Ramos (cell line): Measurements from ENCODE around the gene CD58.

Experiments
- in situ Hi-C: fragments of 300-500 bp; cut with MboI; formaldehyde crosslinking; loops from one replicate; pipeline ENCODE4 v1.14.3; 2022; ENCODE audit warnings: low sequenced_read_pairs; ENCODE audit not compliant: unreplicated experiment

Gene CD58

DNA sequence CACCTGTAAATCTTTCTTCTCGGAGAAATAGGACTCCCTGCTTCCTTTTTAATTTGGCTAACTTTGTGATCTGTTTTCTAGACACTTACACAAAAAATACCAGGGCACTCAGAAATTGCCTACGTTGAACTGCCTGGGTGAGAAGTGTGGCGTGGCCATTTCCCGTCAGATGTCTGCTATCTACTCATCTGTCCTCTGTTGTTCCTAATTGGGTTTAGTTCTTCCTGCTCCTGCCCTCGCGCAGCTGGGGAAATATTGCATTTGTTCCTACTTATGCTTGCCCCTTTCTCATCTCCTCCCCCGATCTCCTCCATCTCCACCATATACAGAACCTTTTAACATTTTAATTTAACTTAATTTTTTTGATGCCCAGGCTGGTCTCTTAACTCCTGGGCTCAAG is 55.1 kb downstream of the CD58 start:
- in situ Hi-C loops, result no loop called here

DNA sequence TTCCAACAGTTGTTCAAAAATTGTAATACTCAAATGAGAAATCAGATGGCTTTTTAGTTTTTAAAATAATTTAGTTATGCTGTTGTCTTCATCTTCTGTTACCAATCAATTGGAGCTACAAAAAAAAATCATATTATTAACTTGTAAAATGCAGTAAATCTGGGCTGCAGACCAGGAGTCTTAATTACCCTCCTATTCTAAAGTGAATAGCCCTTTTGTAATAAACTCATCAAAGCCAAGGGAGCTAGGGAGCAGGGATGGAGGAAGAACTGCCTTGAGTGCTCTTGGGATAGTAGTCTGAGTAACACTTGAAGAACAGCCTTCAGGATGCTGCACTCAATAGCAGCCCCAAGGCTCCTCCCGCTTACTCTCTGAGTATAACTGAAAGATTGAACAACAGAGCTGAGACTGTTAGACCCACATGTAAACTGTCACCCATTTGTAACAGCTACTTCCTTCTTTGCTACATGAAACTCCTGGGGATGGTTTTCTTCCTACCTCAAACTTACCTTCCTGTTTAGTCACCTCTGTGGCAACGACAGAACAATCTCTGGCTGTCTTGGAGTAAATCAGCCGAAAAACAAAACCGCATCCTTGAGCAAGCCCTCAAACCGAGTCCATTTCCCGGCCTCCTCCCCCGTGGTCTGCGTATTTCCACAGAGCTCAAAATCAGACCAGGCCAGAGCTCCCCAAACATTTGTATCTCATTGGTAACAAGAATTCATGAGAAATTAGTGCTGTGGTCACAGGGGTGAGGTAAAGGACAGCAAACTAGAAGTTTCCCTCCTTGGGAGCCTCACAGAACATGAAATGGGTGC is 55.9 kb downstream of the CD58 start:
- in situ Hi-C loops, result no loop called here

DNA sequence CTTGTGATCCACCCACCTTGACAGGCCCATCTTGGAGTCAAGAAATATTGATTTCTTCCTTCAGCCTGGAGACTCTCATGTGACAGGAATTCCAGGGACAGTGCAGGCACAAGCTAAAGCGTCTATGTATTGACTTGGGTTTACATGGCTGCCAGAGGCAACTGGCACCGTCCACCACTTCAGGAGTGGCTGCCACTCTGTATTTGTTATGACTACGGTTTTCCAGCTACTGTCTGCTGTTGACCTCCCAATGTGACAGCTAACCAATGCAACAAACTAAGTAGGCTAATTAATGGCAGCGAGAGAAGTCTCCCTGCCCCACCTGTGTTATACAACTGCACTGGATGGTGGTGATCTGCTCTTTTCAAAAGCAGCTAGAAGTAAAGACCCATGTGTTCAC is 56.9 kb downstream of the CD58 start:
- in situ Hi-C loops, result no loop called here

DNA sequence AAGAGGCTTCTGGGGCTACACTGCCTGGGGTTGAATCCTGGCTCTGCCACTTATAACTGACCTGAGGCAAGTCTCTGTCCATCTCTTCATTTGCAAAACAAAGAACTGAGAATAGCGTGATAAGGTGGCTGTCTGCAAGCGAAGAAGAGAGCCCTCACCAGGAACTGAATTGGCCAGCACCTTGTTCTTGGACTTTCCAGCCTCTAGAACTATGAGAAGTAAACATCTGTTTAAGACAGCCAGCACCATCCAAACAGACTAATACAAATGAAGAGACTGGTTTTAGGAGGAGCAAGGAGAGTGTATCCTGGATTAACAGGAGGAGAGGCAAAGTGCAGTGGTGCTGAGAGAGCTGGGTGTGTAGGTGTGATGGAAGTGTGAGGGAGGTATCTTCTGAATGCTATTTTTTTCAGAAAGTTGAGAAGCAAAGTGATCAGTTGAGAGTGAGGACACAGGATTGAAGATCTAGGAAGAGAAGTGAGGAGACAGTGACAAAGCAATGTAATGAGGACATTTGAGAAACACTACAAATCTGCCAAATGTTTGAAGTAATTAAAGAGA is 59.3 kb downstream of the CD58 start:
- in situ Hi-C loops, result no loop called here

DNA sequence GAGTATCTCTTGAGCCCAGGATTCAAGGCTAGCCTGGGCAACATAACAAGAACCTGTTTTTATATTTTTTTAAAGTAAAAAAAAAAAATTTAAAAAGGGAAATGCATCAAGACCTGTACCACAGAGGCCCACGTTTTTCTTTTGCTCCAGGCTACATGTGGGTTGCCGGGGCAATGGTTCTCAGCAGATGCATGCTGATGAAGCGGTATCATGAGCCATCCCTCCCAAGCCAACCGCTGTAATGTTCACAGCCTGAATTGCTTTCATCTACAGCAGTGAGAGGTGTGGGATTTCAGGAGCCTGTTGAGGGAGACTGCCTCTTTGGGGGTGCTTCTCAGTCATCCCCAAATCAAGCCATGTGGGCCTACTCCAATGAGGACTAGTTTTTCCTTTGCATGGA is 60.5 kb downstream of the CD58 start:
- in situ Hi-C loops, result no loop called here

DNA sequence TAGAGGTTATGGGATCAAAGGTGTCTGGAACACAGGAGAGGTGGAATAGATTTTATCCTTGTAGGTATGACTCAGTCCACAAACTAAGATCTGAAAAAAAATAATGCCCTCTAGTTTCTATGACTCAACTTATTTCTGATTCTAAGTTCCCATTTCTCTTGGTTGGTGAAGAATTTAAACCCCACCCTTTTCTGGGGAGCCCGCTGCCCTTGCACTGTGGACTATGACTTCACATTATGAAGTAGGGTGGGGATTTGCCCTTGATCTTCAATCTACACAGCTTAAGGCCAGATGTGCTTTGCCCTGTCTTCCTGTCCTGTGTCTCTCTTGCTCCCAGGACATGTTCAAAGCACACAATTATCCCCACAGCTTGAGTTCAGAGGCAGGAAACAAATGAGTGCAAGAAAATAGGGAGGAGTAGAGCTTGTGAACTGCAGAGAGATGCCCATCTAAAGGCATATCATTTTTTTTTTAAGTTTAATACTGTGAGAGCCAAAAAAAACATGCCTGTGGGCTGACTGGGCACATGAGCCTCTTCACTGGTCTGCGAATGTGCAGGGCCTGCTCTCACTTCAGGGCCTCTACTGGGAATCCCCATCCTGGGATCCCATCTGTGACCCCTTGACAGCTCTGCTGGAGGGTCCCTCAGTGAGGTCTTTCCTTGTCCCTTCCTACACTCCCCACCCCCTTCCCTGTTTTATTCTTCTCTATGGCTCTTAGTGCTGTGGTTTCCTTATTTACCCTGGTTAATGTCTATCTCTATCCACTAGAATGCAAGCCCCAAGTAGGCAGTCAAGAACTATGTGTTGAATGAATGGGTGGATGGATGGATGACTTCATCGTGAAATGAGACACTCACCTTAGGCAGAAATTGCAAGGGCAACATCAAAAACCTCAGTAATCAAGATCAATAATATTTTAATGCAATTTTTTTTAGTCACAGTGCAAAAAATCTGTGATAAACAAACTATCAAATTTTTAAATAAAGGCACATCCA is 61.5 kb downstream of the CD58 start:
- in situ Hi-C loops, result no loop called here

DNA sequence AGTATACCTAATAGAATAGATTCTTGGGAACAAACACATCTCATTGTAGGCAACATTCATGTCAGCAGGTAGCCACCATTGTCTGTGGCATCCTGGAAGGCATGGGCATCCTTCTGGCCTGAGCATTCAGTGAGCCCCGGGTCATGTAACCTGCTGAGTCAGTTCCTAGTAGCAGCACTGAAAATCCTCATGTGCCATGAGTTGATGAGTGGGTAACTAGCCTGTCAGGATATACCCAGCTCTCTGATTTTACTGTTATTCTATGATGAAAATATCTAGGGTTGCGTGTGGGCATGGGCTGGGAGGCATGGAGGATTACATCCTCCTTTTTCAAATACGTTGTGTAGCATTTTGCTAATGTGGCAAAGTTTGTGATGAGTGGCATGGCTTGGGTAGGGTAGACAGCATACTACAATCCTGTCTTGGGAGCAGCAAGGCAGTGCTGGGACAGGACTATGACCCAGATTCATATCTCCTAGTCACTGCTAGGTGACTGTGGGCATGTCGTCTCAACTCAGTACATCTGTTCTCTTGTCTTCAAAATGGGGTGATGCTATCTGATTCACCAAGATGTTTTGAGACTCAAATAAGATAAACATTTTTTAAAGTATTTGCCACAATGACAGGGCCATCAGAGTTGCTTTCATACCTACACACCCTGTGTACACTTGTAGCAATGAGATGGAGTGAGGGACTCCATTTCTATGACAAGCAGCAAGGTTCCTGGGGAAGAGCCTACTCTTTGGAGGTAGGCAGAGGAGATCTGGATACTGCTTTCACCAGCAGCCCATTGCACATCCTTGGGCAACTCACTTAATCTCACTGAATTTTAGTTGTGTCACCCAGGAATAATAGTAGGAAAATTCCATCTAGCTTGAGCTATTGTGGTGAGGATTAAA is 62.5 kb downstream of the CD58 start:
- in situ Hi-C loops, result no loop called here

DNA sequence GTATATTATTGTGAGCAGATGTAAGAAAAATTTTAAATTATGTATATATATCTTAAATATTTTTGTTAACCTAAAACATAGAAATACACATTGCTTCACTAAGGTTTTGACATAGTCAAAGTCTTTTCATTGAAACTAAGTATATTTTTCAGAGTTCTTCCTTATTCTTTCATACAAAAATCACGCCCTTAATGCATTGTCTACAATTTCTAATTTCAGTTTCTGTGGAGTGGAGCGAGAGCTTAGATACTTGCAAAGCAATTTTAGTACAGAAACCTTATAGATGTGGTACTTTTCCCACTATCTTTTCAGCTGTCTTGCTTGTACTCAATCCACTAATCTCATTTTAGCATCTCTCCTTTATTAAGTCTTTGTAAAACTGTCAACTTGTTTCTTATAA is 63.2 kb downstream of the CD58 start:
- in situ Hi-C loops, result no loop called here

DNA sequence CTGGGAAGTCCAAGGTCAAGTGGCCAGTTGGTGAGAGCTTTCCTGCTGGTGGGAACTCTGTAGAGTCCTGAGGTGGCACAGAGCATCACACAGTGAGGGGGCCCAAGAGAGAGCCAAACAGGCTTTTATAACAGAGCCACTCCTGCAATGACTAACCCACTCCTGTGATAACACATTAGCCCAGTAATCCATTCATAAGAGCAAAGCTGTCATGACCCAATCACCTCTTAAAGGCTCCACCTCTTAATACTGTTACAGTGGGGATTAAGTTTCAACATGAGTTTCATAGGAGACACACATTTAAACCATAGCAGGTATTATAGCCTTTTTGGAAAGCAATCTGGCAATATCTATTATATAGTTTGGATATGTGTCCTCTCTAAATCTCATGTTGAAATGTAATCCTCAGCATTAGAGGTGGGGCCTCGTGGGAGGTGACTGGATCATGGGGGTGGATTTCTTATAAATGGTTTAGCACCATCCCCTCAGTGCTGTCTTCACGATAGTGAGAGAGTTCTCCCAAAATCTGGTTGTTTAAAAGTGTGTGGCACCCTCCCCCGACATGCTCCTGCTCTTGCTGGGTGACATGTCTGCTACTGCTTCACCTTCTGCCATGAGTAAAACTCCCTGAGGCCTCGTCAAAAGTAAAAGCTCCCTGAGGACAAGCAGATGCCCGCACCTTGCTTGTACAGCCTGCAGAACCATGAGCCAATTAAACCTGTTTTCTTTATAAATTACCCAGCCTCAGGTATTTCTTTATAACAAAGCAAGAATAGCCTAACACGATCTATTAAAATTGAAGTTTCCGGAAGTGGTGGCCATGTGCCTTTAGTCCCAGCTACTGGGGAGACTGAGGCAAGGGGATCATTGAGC is 64.5 kb downstream of the CD58 start:
- in situ Hi-C loops, result no loop called here

DNA sequence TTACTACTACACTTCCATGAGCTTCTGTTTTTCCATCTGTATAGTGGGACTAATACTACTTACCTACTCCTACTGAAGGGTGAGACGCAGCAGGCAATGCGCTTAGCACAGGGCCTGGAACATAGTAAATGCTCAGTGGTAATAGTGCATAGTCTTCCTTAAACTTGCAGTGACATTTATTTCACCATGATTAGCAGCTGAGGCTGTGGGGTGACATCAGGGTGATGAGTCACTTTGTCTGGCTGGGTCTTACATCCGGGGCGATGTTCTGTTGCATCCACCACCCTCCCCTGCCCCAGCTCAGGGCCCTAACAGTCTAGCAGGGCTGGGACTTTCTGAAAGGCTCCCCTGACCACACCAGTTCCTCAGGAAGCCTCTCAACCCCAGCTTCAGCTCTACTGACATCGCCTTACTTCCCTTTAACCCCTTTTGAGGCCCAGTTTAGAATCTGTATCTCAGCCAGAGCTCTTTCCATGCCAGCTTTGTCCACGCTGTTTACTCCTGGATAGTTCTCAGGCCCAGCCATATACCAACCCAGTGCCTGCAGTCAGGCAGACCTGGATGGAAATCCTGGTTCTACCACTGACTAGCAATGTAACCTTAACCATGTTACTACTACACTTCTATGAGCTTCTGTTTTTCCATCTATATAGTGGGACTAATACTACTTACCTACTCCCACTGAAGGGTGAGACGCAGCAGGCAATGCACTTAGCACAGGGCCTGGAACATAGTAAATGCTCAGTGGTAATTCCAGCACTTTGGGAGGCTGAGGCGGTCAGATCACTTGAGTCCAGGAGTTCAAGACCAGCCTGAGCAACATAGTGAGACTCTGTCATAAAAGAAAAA is 66.3 kb downstream of the CD58 start:
- in situ Hi-C loops, result no loop called here

DNA sequence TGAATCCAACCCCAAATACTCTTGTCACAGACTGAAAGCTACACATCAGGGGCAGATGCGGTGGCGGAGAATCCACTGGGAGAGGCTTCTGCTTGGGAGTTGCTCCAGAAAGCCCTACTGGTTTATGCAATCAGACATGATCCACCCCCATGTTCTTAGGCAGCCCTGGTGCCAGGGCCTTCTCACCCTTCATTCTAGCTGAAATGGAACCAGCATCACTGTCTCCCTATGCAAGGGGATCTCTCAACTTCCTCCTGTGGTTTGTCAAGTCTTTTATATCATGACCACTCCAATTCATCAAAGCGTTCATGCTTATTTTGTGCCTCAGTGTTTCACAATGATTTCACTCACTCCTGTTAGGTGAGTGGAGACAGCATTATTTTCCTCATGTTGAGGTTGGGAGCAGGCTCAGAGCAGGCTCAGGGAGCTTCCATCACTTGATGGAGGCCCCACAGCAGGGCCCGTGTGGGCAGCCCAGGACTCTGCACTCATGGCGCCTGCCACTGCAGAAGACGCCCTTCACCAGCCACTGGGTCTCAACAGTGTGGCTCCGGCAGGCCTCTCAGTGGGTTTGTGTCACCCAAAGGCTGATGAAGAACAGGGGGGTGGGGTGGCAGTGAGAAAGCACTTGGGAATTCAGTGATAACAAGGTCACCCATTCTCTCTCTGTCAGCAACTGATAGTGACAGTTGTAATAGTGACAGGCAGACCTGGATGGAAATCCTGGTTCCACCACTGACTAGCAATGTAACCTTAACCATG is 67.1 kb downstream of the CD58 start:
- in situ Hi-C loops, result no loop called here

DNA sequence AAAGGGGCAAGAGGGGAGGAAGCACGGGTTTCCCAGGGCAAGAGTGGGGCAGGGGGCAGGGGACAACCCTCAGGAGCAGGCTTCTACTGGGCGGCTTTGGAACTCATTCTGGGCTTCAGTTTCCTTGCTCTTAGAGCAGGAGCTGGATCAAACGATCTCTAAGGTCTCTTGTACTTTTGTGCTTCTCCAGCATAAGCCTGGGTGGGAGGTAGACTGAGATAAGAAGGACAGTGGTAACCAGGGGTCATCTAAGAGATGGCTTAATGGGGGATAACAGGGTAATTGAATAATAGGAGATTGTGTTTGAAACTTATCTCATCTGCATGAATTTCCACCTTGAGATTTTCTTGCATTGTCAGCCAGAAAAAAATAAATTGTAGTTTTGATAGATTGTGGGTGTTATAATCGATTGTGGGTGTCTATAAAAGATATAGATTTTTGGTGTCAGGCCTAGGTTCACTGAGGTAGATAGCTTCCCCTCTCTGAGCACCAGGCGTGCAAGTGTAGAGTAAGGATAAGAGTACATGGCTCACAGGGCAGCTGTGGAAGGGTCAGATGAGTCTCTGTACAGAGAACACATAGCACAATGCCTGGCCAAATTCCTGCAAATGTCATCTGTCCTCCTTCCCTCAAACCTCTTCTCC is 68.0 kb downstream of the CD58 start:
- in situ Hi-C loops, result no loop called here

DNA sequence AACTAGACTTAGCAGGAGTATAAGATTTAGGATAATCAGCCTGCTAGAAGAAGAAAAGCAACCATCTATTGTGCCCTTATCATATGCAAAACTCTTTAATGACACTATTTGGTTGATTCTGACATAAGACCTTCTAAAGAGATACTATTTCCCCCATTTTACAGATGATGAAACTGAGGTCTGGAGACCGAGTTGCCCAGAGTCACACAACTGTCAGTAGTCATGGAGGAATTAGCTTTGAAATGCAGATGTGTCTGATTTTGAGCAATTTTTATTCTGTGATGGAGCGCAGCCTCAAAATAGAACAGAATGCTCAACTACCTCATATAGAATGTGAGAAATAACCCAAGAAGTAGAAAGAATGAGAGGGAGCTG is 69.0 kb downstream of the CD58 start:
- in situ Hi-C loops, result no loop called here

DNA sequence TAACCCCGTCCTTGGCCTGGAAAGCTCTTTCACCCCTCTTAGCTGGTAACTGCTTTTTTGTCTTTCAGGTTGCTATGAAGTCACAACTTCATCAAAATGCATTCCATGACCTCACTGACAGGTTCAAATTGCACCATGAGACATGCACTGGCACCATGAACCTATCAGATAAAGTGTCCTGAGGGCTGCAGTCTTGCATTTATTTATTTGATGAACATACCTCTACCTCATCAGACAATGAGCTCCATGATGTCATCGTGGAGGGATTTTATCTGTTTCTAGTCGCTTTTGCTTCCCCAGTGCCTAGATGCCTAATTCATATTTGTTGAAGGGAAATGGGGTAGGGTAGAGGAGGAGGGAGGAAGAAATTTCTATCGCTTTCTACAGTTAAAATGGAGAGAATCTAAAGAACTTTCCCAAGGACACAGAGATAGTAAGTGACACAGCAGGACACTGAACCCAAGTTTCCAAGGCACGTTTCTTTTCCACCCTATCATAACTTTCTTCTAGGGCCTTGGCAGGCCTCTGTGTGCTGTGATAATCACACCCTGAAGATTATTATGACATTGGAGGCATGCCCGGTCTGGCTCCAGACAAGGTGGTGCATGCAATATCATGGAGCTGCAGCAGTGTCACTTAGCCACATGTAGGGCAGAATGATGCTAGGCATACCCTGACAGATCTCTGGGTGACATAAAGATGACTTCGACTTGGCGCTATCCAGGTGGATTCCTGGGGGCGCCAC is 69.5 kb downstream of the CD58 start:
- in situ Hi-C loops, result no loop called here

DNA sequence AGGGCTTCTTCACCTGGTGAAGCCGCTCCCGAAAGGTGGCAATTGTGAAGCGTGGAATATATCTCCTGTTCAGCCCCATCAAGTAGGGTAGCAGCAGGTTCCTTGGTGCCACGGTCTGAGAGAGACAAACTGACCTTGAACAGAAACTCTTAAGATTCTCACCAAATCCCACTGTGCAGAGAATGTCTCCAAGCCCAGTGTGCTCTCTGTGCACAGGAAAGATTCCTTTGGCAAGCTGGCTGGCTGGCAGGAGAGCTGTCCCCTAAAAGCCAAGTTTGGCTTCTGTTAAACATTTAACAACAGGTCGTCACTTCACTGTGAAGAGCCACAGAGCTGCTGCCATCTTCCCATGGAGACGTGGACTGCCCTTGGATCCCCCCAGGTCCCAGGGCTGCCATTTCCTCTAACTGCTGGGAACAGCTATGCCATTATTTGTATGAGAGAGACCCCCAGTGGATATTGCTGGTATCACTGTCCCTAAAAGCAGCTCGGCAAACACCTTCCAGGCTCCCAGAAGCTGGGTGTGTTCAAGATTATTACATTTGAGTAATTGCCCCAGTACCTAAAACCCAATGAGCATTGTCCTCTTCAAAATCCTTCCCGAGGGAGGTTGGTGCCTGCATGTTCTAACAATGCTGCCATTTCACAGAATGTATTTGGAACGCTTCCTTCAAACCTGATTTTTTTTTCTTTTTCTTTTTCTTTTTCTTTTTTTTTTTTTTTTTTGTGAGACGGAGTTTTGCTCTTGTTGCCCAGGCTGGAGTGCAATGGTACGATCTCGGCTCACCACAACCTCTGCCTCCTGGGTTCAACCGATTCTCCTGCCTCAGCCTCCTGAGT is 71.8 kb downstream of the CD58 start:
- in situ Hi-C loops, result loop anchor here (25.0 kb wide), 1 partner anchor 687 kb away; no protein-coding TSS in a partner anchor
